Measurements from ENCODE around the gene CFDP1. TPM values are rescaled to one million over a fixed set of nuclear protein-coding genes. Genes with fewer than 3 reads are reported as not detected.

The CFDP1 gene
- total RNA-seq (2022; extraction: Qiagen RNA extraction): 61.0 to 74.5 TPM (median 65.0 TPM) in 5 replicates

GRCh38 chr16:75432828-75433731 is at the start of gene CFDP1:
TSS of gene CFDP1 (minus strand) at chr16:75433503. CDS start at chr16:75433352, 151 bp downstream.

GRCh38 chr16:75464122-75464918 is 31.0 kb upstream of the CFDP1 start, which contains the start of gene TMEM170A:
TSS of gene TMEM170A (minus strand) at chr16:75464689. CDS start at chr16:75464600, 89 bp downstream.

GRCh38 chr16:75251280-75252048 is 181.8 kb downstream of the CFDP1 start, which contains the start of gene BCAR1:
TSS of gene BCAR1 (minus strand) at chr16:75251624. CDS start at chr16:75251482, 142 bp downstream.

Other genes with a start within 250 kb of the CFDP1 start
- 0.16 TPM in 1 of 5 replicates, not detected in the others for gene CTRB2, start 226.3 kb downstream of the CFDP1 start, total RNA-seq (2022; extraction: Qiagen RNA extraction)
- not detected in 5 replicates for gene CTRB1, start 214.5 kb downstream of the CFDP1 start, total RNA-seq (2022; extraction: Qiagen RNA extraction)
- gene BCAR1, start 181.9 kb downstream of the CFDP1 start, total RNA-seq (2022; extraction: Qiagen RNA extraction): 88.5 to 127 TPM (median 123 TPM) in 5 replicates
- 13.8 to 15.5 TPM (median 14.5 TPM) in 5 replicates for gene TMEM170A, start 31.2 kb upstream of the CFDP1 start, total RNA-seq (2022; extraction: Qiagen RNA extraction)
- 0.09 to 0.30 TPM (median 0.20 TPM) in 5 replicates for gene CHST6, start 61.9 kb upstream of the CFDP1 start, total RNA-seq (2022; extraction: Qiagen RNA extraction)
- not detected in 5 replicates for gene CHST5, start 102.6 kb upstream of the CFDP1 start, total RNA-seq (2022; extraction: Qiagen RNA extraction)
- gene TMEM231, start 122.7 kb upstream of the CFDP1 start, total RNA-seq (2022; extraction: Qiagen RNA extraction): 8.2 to 10.6 TPM (median 9.0 TPM) in 5 replicates
- gene GABARAPL2, start 132.9 kb upstream of the CFDP1 start, total RNA-seq (2022; extraction: Qiagen RNA extraction): 85.8 to 90.1 TPM (median 87.9 TPM) in 5 replicates
- 33.1 to 35.5 TPM (median 35.1 TPM) in 5 replicates for gene ADAT1, start 189.8 kb upstream of the CFDP1 start, total RNA-seq (2022; extraction: Qiagen RNA extraction)
- 156 to 178 TPM (median 164 TPM) in 5 replicates for gene KARS1, start 214.2 kb upstream of the CFDP1 start, total RNA-seq (2022; extraction: Qiagen RNA extraction)
- 41.4 to 45.0 TPM (median 44.1 TPM) in 5 replicates for gene TERF2IP, start 214.3 kb upstream of the CFDP1 start, total RNA-seq (2022; extraction: Qiagen RNA extraction)
- gene CPHXL2, start 243.5 kb upstream of the CFDP1 start, total RNA-seq (2022; extraction: Qiagen RNA extraction): not detected in 5 replicates